MCF 10A (cell line): Measurements from ENCODE around the gene SYNPR. TPM values are rescaled to one million over a fixed set of nuclear protein-coding genes. Genes with fewer than 3 reads are reported as not detected.

ENCODE experiments used
- BruUV-seq: library from RNA; stranded (reverse); fragments of 400-500 nt; replicated peaks from 2 replicates; lab custom pipeline; 2021; lab: Mats Ljungman, UMichigan
- CTCF ChIA-PET: fragments of 300-600 bp; sonication (Branson Sonifier 250); formaldehyde crosslinking; extraction: SDS; loops from one replicate; lab custom pipeline; 2021; ENCODE audit warnings: antibody characterized with exemption, inconsistent platforms; lab: Yijun Ruan, JAX
- POLR2A ChIA-PET: fragments of 300-600, 350-650 bp; sonication (Branson Sonifier 250); formaldehyde crosslinking; extraction: SDS; loops from one replicate; lab custom pipeline; 2020; ENCODE audit warnings: antibody characterized with exemption, inconsistent platforms; lab: Yijun Ruan, JAX
- DNase-seq: peaks from one replicate; pipeline ENCODE4 v3.0.0-alpha.2; 2018; ENCODE audit not compliant: unreplicated experiment
- H3K27ac Mint-ChIP-seq: one replicate; pipeline ENCODE4 v1.8.0; 2022; ENCODE audit warnings: mild to moderate bottlenecking, low read depth, mixed read lengths; ENCODE audit not compliant: unreplicated experiment
- H3K27me3 Mint-ChIP-seq: one replicate; pipeline ENCODE4 v1.8.0; 2022; ENCODE audit warnings: mixed read lengths; ENCODE audit not compliant: insufficient read depth, unreplicated experiment
- H3K36me3 Mint-ChIP-seq: one replicate; pipeline ENCODE4 v1.8.0; 2022; ENCODE audit warnings: mild to moderate bottlenecking, moderate library complexity, mixed read lengths; ENCODE audit not compliant: insufficient read depth, unreplicated experiment
- H3K4me1 Mint-ChIP-seq: one replicate; pipeline ENCODE4 v1.8.0; 2022; ENCODE audit warnings: mixed read lengths; ENCODE audit not compliant: insufficient read depth, unreplicated experiment
- H3K4me3 Mint-ChIP-seq: one replicate; pipeline ENCODE4 v1.8.0; 2022; ENCODE audit warnings: mild to moderate bottlenecking, moderate library complexity, mixed read lengths; ENCODE audit not compliant: unreplicated experiment
- H3K9me3 Mint-ChIP-seq: one replicate; pipeline ENCODE4 v1.8.0; 2022; ENCODE audit warnings: mixed read lengths; ENCODE audit not compliant: unreplicated experiment
- CTCF ChIP-seq: fragments of 200-600 bp; IDR thresholded peaks from one replicate; pipeline ENCODE4 v1.8.0; 2022; ENCODE audit warnings: antibody characterized with exemption, mild to moderate bottlenecking; ENCODE audit not compliant: unreplicated experiment
- intact Hi-C: fragments of 100-400 bp; cut with micrococcal nuclease; formaldehyde crosslinking; loops from 2 replicates; pipeline ENCODE4 v1.14.1; 2022
- total RNA-seq: library from RNA; stranded (reverse); gene quantifications from 2 replicates; pipeline ENCODE4 v1.2.3, GENCODE V29; 2022

The SYNPR gene
- total RNA-seq, 1 experiment from 2014 or later = not detected

DNA sequence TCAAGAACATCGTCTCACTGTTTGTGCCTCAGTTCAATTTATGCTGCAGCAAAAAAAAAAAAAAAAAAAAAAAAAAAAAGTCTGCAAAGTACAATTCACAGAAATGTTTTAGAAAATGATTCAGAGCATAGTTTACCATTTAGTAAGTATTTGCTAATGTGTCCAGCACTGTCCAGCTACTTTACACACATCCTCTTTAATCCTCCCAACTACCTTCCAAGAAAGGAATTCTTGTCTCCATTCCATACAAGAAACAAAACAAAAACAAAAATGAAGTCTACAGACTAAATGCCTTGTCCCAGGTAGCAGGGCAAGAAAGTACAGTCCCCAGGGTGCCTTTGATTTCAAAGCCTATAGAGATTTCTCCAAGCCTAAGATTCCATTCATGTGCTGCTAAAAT lies 335.5 kb downstream of the SYNPR start:
- no peaks in the 10 kb centered on the region for H3K4me1 Mint-ChIP-seq
- no peak overlapping the region for H3K4me3 Mint-ChIP-seq
- no peak overlapping the region for H3K27ac Mint-ChIP-seq
- intact Hi-C loops = no loop called here
- H3K36me3 Mint-ChIP-seq = no peaks in the 10 kb centered on the region
- CTCF ChIA-PET = no interaction called here
- no peaks in the 10 kb centered on the region for H3K9me3 Mint-ChIP-seq
- TF ChIP-seq CTCF = no peak
- no peak for DNase-seq
- no TSS peak for BruUV-seq
- POLR2A ChIA-PET = no interaction called here
- H3K27me3 Mint-ChIP-seq = peaks cover 44% of the 10 kb centered on the region

GRCh38 chr3:63617391-63617790 lies 339.3 kb downstream of the SYNPR start:
- no TSS peak for BruUV-seq
- Mint-ChIP-seq H3K27ac (no peak overlapping the region), H3K4me1 (no peaks in the 10 kb centered on the region), H3K36me3 (no peaks in the 10 kb centered on the region), H3K9me3 (no peaks in the 10 kb centered on the region), H3K4me3 (no peak overlapping the region), H3K27me3 (peaks cover 29% of the 10 kb centered on the region)
- TF ChIP-seq CTCF = no peak
- ChIA-PET POLR2A (no interaction called here), CTCF (no interaction called here)
- intact Hi-C loops = no loop called here
- DNase-seq = no peak

- BruUV-seq = no TSS peak
- ChIA-PET CTCF (no interaction called here), POLR2A (no interaction called here)
- no peak for TF ChIP-seq CTCF
- Mint-ChIP-seq H3K9me3 (no peaks in the 10 kb centered on the region), H3K27me3 (peaks cover 25% of the 10 kb centered on the region), H3K27ac (no peak overlapping the region), H3K36me3 (no peaks in the 10 kb centered on the region), H3K4me1 (no peaks in the 10 kb centered on the region), H3K4me3 (no peak overlapping the region)
- intact Hi-C loops = no loop called here
- DNase-seq = peak; percentile 45
Observed at GRCh38 chr3:63624941-63625560, 346.9 kb downstream of the SYNPR start.

DNA sequence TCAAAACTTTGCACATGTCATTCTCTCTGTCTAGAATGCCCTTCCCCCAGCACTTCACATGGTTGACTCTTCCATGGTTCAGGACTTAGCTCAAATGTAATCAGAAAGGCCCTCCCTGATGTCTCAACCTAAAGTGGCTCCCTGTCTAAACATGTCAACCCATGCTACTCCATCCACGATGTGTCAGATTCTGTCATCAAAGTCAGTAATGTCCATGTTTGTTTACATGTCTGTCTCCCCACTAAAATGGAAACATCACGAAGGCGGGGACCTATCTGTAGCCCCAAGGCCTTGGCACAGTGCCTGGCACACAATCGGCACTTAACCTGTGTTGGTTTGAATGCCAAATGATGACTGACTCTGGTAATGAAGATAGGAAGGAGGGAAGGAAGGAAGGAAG lies 353.6 kb downstream of the SYNPR start:
- H3K36me3 Mint-ChIP-seq = peaks cover 6% of the 10 kb centered on the region
- H3K27me3 Mint-ChIP-seq = peaks cover 61% of the 10 kb centered on the region
- BruUV-seq = no TSS peak
- ChIA-PET POLR2A (interaction anchor here (0.7 kb wide), 1 partner anchor 48 kb away, joined by 3 read pairs; no protein-coding TSS in a partner anchor), CTCF (no interaction called here)
- H3K4me1 Mint-ChIP-seq = no peaks in the 10 kb centered on the region
- no peaks in the 10 kb centered on the region for H3K9me3 Mint-ChIP-seq
- no peak for TF ChIP-seq CTCF
- no peak overlapping the region for H3K4me3 Mint-ChIP-seq
- intact Hi-C loops = no loop called here
- no peak for DNase-seq
- H3K27ac Mint-ChIP-seq = no peak overlapping the region
